K562 (cell line): ENCODE results near the gene LYZL4. TPM values are rescaled to one million over a fixed set of nuclear protein-coding genes. Genes with fewer than 3 reads are reported as not detected.

Experiments used
- ATAC-seq: fragments of 200-7000 bp; cut with Tn5 transposase; 3 replicates; pipeline ENCODE4 v1.9.1; 2020; ENCODE audit warnings: moderate library complexity
- BruUV-seq: library from RNA; stranded (reverse); fragments of 400-500 nt; replicated peaks from 2 replicates; lab custom pipeline; 2021; lab: Mats Ljungman, UMichigan
- CTCF ChIA-PET: fragments of 300-600 bp; formaldehyde crosslinking; extraction: SDS; loops from one replicate; lab custom pipeline; 2021; ENCODE audit warnings: low intra/inter-chr PET ratio; lab: Yijun Ruan, JAX
- POLR2A ChIA-PET: fragments of 300-600, 350-650 bp; sonication (Branson Sonifier 250); formaldehyde crosslinking; extraction: SDS; loops from one replicate; lab custom pipeline; 2021; ENCODE audit warnings: antibody characterized with exemption, inconsistent platforms; lab: Yijun Ruan, JAX
- DNase-seq, 4 experiments: peaks; one replicate each; pipeline versions ENCODE4 v3.0.0 to v3.0.0-alpha.2; 2011 to 2018; ENCODE audit warnings: low spot score in 3 of 4, mixed read lengths in 3 of 4; ENCODE audit errors: extremely low read depth in 1 of 4
- FAIRE-seq: peaks from 2 replicates; lab custom pipeline; 2011; peaks lifted over from hg19 to GRCh38; lab: Jason Lieb, UNC
- H2AFZ ChIP-seq: 2 replicates; pipeline ENCODE4 v1.6.0; 2011; ENCODE audit warnings: low read depth, low read length, control low read depth, inconsistent platforms
- H3K27ac ChIP-seq: fragments of 200-600 bp; 3 replicates; pipeline ENCODE4 v1.8.0; 2011; ENCODE audit warnings: low read depth, mild to moderate bottlenecking, control low read depth, inconsistent platforms, low read length, moderate library complexity, mixed read lengths; ENCODE audit errors: extremely low read depth
- H3K27me3 ChIP-seq, 2 experiments: fragments of 300-600 bp in 1 of 2; 2 replicates in 1 of 2; 3 replicates in 1 of 2; pipeline versions ENCODE4 v1.6.0 to v1.8.0; 2011; ENCODE audit warnings: inconsistent platforms in 2 of 2, low read length in 2 of 2, mild to moderate bottlenecking in 1 of 2, mixed read lengths in 1 of 2, moderate library complexity in 1 of 2; ENCODE audit not compliant: control insufficient read depth in 2 of 2, insufficient read depth in 2 of 2
- H3K36me3 ChIP-seq: fragments of 300-600 bp; 3 replicates; pipeline ENCODE4 v1.8.0; 2011; ENCODE audit warnings: mild to moderate bottlenecking, low read length, inconsistent platforms; ENCODE audit not compliant: control insufficient read depth, insufficient read depth
- H3K4me1 ChIP-seq, 2 experiments: fragments of 200-600 bp in 1 of 2; replicated peaks in 1 of 2; 2 replicates in 1 of 2; 3 replicates in 1 of 2; pipeline versions ENCODE4 v1.5.1 to v1.8.0; 2011; ENCODE audit warnings: inconsistent platforms in 2 of 2, low read length in 2 of 2, mild to moderate bottlenecking in 1 of 2, mixed read lengths in 1 of 2, moderate library complexity in 1 of 2; ENCODE audit not compliant: control insufficient read depth in 2 of 2, insufficient read depth in 2 of 2
- H3K4me2 ChIP-seq: 2 replicates; pipeline ENCODE4 v1.6.1; 2011; ENCODE audit warnings: low read length, control low read depth, inconsistent platforms, mixed read lengths; ENCODE audit not compliant: insufficient read depth
- H3K4me3 ChIP-seq: fragments of 200-600 bp; sonication (generic), shearing (Covaris generic); 2 replicates; pipeline ENCODE4 v1.5.1; 2016; ENCODE audit warnings: control low read depth, inconsistent platforms
- H3K79me2 ChIP-seq: fragments of 200-600 bp; 3 replicates; pipeline ENCODE4 v1.8.0; 2011; ENCODE audit warnings: low read length, inconsistent platforms; ENCODE audit not compliant: control insufficient read depth, insufficient read depth
- H3K9ac ChIP-seq, 2 experiments: 2 replicates each; pipeline versions ENCODE4 v1.6.0 to v1.6.1; 2011; ENCODE audit warnings: low read depth in 2 of 2, low read length in 2 of 2, control low read depth in 1 of 2, inconsistent platforms in 1 of 2, mild to moderate bottlenecking in 1 of 2, mixed read lengths in 1 of 2; ENCODE audit not compliant: insufficient read depth in 1 of 2
- H3K9me1 ChIP-seq: one replicate; pipeline ENCODE4 v1.6.0; 2011; ENCODE audit warnings: inconsistent platforms, mild to moderate bottlenecking, low read length, moderate library complexity; ENCODE audit not compliant: control insufficient read depth, insufficient read depth
- H3K9me3 ChIP-seq: replicated peaks from 2 replicates; pipeline ENCODE4 v1.5.1; 2011; ENCODE audit warnings: low read depth, low read length, inconsistent platforms; ENCODE audit not compliant: control insufficient read depth, insufficient read depth
- H4K20me1 ChIP-seq: replicated peaks from 2 replicates; pipeline ENCODE4 v1.6.1; 2011; ENCODE audit warnings: low read length, inconsistent platforms, mixed read lengths; ENCODE audit not compliant: control insufficient read depth, insufficient read depth
- ATF7 ChIP-seq: fragments of 450-650 bp; IDR thresholded peaks from 2 replicates; pipeline ENCODE4 v1.7.1; 2014; ENCODE audit warnings: mild to moderate bottlenecking, moderate library complexity
- ELK1 ChIP-seq: sonication (generic); formaldehyde crosslinking; IDR thresholded peaks from 2 replicates; pipeline ENCODE4 v1.8.1; 2022; ENCODE audit warnings: missing genetic modification reagents
- HBP1 ChIP-seq: fragments of 450-650 bp; formaldehyde crosslinking; IDR thresholded peaks from 2 replicates; pipeline ENCODE4 v1.4.0; 2022; ENCODE audit warnings: missing genetic modification characterization
- KLF16 ChIP-seq: IDR thresholded peaks from 2 replicates; pipeline ENCODE4 v1.6.1; 2016; ENCODE audit warnings: antibody characterized with exemption
- MTA1 ChIP-seq: fragments of 450-650 bp; IDR thresholded peaks from 2 replicates; pipeline ENCODE4 v1.6.1; 2017; ENCODE audit warnings: borderline replicate concordance
- YBX1 ChIP-seq: fragments of 450-650 bp; IDR thresholded peaks from 2 replicates; pipeline ENCODE4 v1.7.1; 2016; ENCODE audit warnings: mild to moderate bottlenecking
- WGBS: fragments of 100-300 bp; shearing (Covaris generic); methylation state at CpG from one replicate; pipeline ENCODE4 v1.1.6; 2016; ENCODE audit warnings: low coverage, mixed read lengths; ENCODE audit not compliant: insufficient coverage; ENCODE audit errors: missing lambda C conversion rate; 5-methylcytosine and 5-hydroxymethylcytosine counted together
- in situ Hi-C: fragments of 300-500 bp; cut with MboI; formaldehyde crosslinking; loops from 4 replicates; pipeline ENCODE4 v1.15.0; 2018; ENCODE audit warnings: inconsistent platforms, mixed read lengths
- intact Hi-C: fragments of 100-400 bp; cut with micrococcal nuclease; formaldehyde crosslinking; loops from 2 replicates; pipeline ENCODE4 v1.14.2; 2022
- polyA plus RNA-seq, 8 experiments: library from polyadenylated mRNA; depleted of rRNA in 4 of 8; stranded (reverse) in 5 of 8; unstranded in 3 of 8; fragments of >200 nt; fragmentation: Nextera tagmentation in 2 of 8; fragmentation: Illumina TruSeq in 1 of 8; extraction: Ambion mirVana in 2 of 8; extraction: Trizol in 1 of 8; gene quantifications; 2 replicates each; pipeline versions ENCODE4 v1.2.1 to v1.2.3, GENCODE V29; 2011 to 2014; ENCODE audit warnings: inconsistent platforms in 1 of 8, missing spikeins in 1 of 8
- total RNA-seq, 7 experiments: library from RNA; depleted of rRNA in 6 of 7; stranded (reverse); fragments of >200 nt in 6 of 7; fragmentation: Illumina TruSeq in 2 of 7; extraction: Trizol in 2 of 7; gene quantifications; 2 replicates each; pipeline versions ENCODE4 v1.2.1 to v1.2.3, GENCODE V29; 2011 to 2021; ENCODE audit warnings: low replicate concordance in 1 of 7

The LYZL4 gene
- total and polyA plus RNA-seq, 9 of the 15 experiments (the other 6 are each of a cell fraction or from before 2014, with no cell fraction given): not detected

DNA sequence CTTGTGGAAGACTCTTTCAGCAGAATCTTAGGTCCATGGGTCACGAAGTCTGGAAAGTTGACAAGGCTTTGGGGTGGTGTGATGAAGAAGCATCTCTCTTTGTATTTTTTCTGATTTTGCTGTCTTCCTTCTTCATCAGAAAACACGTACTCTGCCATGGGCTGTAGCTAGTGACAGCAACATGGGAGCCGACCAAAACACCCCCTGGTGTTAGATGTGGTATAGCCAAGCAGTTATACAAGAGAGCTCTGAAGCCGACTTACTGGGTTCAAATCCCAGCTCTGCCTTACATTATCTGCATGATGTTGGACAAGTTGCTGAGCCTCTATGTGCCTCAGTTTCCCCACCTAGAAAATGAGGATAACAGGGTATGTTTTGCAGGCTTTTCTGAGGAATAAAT is 32.9 kb upstream of the LYZL4 start:
- Histone ChIP-seq H3K9me3 (no peaks in the 10 kb centered on the region), H2AFZ (no peak overlapping the region), H3K4me1 (no peaks in the 10 kb centered on the region), H3K4me2 (no peak overlapping the region), H3K4me3 (no peak overlapping the region), H3K27ac (no peak overlapping the region), H3K79me2 (no peaks in the 10 kb centered on the region), H3K27me3 (peaks cover 5 to 24% of the 10 kb centered on the region in 2 experiments), H3K9ac (no peak overlapping the region), H3K36me3 (no peaks in the 10 kb centered on the region), H3K9me1 (no peaks in the 10 kb centered on the region), H4K20me1 (no peaks in the 10 kb centered on the region)
- in situ Hi-C loops (loop anchor here (10.0 kb wide), 2 partner anchors 218 to 548 kb away; no protein-coding TSS in a partner anchor), intact Hi-C loops (loop anchor here (1.0 to 2.0 kb wide), 3 partner anchors 196 to 548 kb away; no protein-coding TSS in a partner anchor)
- ATAC-seq (no peak), FAIRE-seq (no peak), DNase-seq (no peak)
- 0% methylated on average over 4 of the region's 4 CpGs for WGBS
- TF ChIP-seq MTA1 (no peak), KLF16 (no peak), YBX1 (no peak), HBP1 (CRISPR knock-in tag) (no peak), ELK1 (CRISPR knock-in tag) (no peak), ATF7 (no peak)
- no TSS peak for BruUV-seq
- POLR2A ChIA-PET: no interaction called here
- CTCF ChIA-PET: interaction anchor here (0.6 to 2.6 kb wide), 5 partner anchors 13 to 549 kb away, joined by 3 to 32 read pairs (median 9); no protein-coding TSS in a partner anchor
